Caco-2 (cell line): ENCODE data around the gene NR2C2. TPM values are rescaled to one million over a fixed set of nuclear protein-coding genes. Genes with fewer than 3 reads are reported as not detected.

Experiments used
- BruUV-seq: library from RNA; stranded (reverse); fragments of 400-500 nt; replicated peaks from 2 replicates; lab custom pipeline; 2021; lab: Mats Ljungman, UMichigan
- CTCF ChIA-PET: fragments of 300-600 bp; sonication (Branson Sonifier 250); formaldehyde crosslinking; loops from one replicate; lab custom pipeline; 2022; ENCODE audit warnings: antibody characterized with exemption; lab: Charles Lee
- POLR2A ChIA-PET: fragments of 300-600 bp; sonication (Branson Sonifier 250); formaldehyde crosslinking; loops from one replicate; lab custom pipeline; 2022; ENCODE audit warnings: antibody characterized with exemption; lab: Charles Lee
- DNase-seq, 2 experiments: peaks; one replicate each; pipeline versions ENCODE4 v3.0.0 to v3.0.0-alpha.2; 2020 to 2022
- H3K27me3 ChIP-seq: replicated peaks from 2 replicates; pipeline ENCODE4 v1.6.0; 2011; ENCODE audit warnings: low read length; ENCODE audit not compliant: control insufficient read depth, insufficient read depth
- H3K36me3 ChIP-seq: 2 replicates; pipeline ENCODE4 v1.5.1; 2011; ENCODE audit warnings: low read length; ENCODE audit not compliant: control insufficient read depth, insufficient read depth
- H3K4me1 ChIP-seq: fragments of 250-450 bp; sonication (Bioruptor Pico); 2 replicates; pipeline ENCODE4 v1.5.1; 2020; ENCODE audit warnings: mild to moderate bottlenecking
- H3K4me3 ChIP-seq: 2 replicates; pipeline ENCODE4 v1.5.1; 2011; ENCODE audit warnings: low read depth, mild to moderate bottlenecking, control low read depth, low read length
- H3K9me3 ChIP-seq: fragments of 250-450 bp; sonication (Bioruptor Pico); 2 replicates; pipeline ENCODE4 v1.5.1; 2020; ENCODE audit warnings: mild to moderate bottlenecking, moderate library complexity
- H3K27ac Mint-ChIP-seq: one replicate; pipeline ENCODE4 v1.8.0; 2022; ENCODE audit warnings: mixed read lengths; ENCODE audit not compliant: unreplicated experiment
- H3K27me3 Mint-ChIP-seq: one replicate; pipeline ENCODE4 v1.8.0; 2022; ENCODE audit warnings: mixed read lengths; ENCODE audit not compliant: insufficient read depth, unreplicated experiment
- H3K36me3 Mint-ChIP-seq: one replicate; pipeline ENCODE4 v1.8.0; 2022; ENCODE audit warnings: mild to moderate bottlenecking, mixed read lengths; ENCODE audit not compliant: insufficient read depth, unreplicated experiment
- H3K4me1 Mint-ChIP-seq: one replicate; pipeline ENCODE4 v1.8.0; 2022; ENCODE audit warnings: low read depth, mixed read lengths; ENCODE audit not compliant: unreplicated experiment
- H3K4me3 Mint-ChIP-seq: one replicate; pipeline ENCODE4 v1.8.0; 2022; ENCODE audit warnings: mild to moderate bottlenecking, moderate library complexity, mixed read lengths; ENCODE audit not compliant: unreplicated experiment
- H3K9me3 Mint-ChIP-seq: one replicate; pipeline ENCODE4 v1.8.0; 2022; ENCODE audit warnings: mixed read lengths; ENCODE audit not compliant: unreplicated experiment
- CTCF ChIP-seq, 2 experiments: fragments of 200-600 bp in 1 of 2; IDR thresholded peaks; 1 replicate in 1 of 2; 2 replicates in 1 of 2; pipeline versions ENCODE4 v1.5.1 to v1.8.0; 2011 to 2022; ENCODE audit warnings: antibody characterized with exemption in 1 of 2, control low read depth in 1 of 2, inconsistent platforms in 1 of 2, low read depth in 1 of 2, low read length in 1 of 2, mild to moderate bottlenecking in 1 of 2, moderate library complexity in 1 of 2; ENCODE audit not compliant: insufficient read depth in 1 of 2, severe bottlenecking in 1 of 2, unreplicated experiment in 1 of 2
- intact Hi-C: fragments of 100-400 bp; cut with micrococcal nuclease; formaldehyde crosslinking; loops from one replicate; pipeline ENCODE4 v1.10.0; 2022; ENCODE audit not compliant: unreplicated experiment
- total RNA-seq: library from RNA; stranded (reverse); gene quantifications from 2 replicates; pipeline ENCODE4 v1.2.3, GENCODE V29; 2022

NR2C2 gene
- total RNA-seq, 1 experiment from 2014 or later = 37.0 TPM

DNA sequence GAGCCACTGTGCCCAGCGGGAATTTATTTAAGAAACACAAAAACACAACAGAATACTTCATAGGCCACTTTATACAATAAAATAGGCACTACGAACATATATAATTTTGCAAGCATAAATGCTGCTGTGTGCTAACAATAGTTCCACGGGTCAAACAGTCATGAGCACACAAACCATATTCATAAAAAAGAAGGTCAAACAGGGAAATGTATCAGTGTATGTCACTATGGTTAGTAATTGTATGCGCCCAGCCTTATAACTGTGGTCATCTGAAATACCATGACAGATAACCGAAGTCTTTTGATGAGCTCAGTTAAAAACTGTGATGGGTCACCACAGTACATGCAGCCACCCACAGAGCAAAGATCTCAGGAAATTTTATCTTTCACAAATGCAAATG is 38.1 kb upstream of the NR2C2 start:
- Histone ChIP-seq H3K4me1 (no peaks in the 10 kb centered on the region), H3K27me3 (no peaks in the 10 kb centered on the region), H3K36me3 (no peaks in the 10 kb centered on the region), H3K4me3 (no peak overlapping the region), H3K9me3 (peaks cover 8% of the 10 kb centered on the region; the same call in 1 of the 2 replicates)
- Mint-ChIP-seq H3K27ac (no peak overlapping the region), H3K36me3 (no peaks in the 10 kb centered on the region), H3K27me3 (peaks cover 12% of the 10 kb centered on the region), H3K4me1 (no peaks in the 10 kb centered on the region), H3K9me3 (peaks cover 14% of the 10 kb centered on the region), H3K4me3 (no peak overlapping the region)
- ChIA-PET POLR2A (no interaction called here), CTCF (no interaction called here)
- no TSS peak for BruUV-seq
- TF ChIP-seq CTCF (IDR thresholded peaks at IDR 0.05; ENCODE audit: insufficient read depth in 1 of 2, low read depth in 1 of 2, low read length in 1 of 2, severe bottlenecking in 1 of 2, unreplicated experiment in 1 of 2) = no peak
- intact Hi-C loops = no loop called here
- no peak for DNase-seq

DNA sequence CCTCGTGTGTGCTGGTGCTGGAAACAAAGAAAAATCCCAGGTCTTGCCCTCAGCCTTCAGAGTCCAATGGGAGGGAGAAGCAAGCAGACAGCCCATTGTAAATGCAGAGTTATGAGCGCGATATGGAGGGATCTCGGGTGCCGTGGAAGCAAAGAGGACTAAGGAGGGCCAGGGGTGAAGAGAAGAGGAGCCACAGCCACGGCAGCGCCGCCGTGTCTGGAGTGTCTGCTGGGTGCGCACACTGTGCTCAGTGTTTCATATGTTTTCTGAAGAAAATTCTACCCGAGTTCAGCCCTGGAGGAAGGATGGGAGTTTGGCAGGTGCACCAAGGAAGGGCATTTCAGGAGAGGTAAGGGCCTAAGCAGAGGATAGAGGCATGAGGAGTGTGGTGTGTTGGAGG is 35.7 kb upstream of the NR2C2 start:
- no TSS peak for BruUV-seq
- no peak for DNase-seq
- no peak overlapping the region for H3K4me3 ChIP-seq
- no peaks in the 10 kb centered on the region for H3K9me3 Mint-ChIP-seq
- H3K4me1 ChIP-seq = no peaks in the 10 kb centered on the region
- TF ChIP-seq CTCF (IDR thresholded peaks at IDR 0.05; ENCODE audit: insufficient read depth in 1 of 2, low read depth in 1 of 2, low read length in 1 of 2, severe bottlenecking in 1 of 2, unreplicated experiment in 1 of 2) = no peak
- H3K4me3 Mint-ChIP-seq = no peak overlapping the region
- H3K36me3 Mint-ChIP-seq = no peaks in the 10 kb centered on the region
- CTCF ChIA-PET = no interaction called here
- no peaks in the 10 kb centered on the region for H3K9me3 ChIP-seq
- POLR2A ChIA-PET = interaction anchor here (0.6 kb wide), 1 partner anchor 18 kb away, joined by 9 read pairs; no protein-coding TSS in a partner anchor
- H3K27me3 Mint-ChIP-seq = peaks cover 7% of the 10 kb centered on the region
- intact Hi-C loops = no loop called here
- no peaks in the 10 kb centered on the region for H3K36me3 ChIP-seq
- no peaks in the 10 kb centered on the region for H3K27me3 ChIP-seq
- H3K27ac Mint-ChIP-seq = no peak overlapping the region
- no peaks in the 10 kb centered on the region for H3K4me1 Mint-ChIP-seq

- H3K27me3 Mint-ChIP-seq = peaks cover 12% of the 10 kb centered on the region
- H3K36me3 Mint-ChIP-seq = no peaks in the 10 kb centered on the region
- no peaks in the 10 kb centered on the region for H3K9me3 Mint-ChIP-seq
- intact Hi-C loops = no loop called here
- CTCF ChIA-PET = no interaction called here
- no peak for TF ChIP-seq CTCF (IDR thresholded peaks at IDR 0.05; ENCODE audit: insufficient read depth in 1 of 2, low read depth in 1 of 2, low read length in 1 of 2, severe bottlenecking in 1 of 2, unreplicated experiment in 1 of 2)
- Histone ChIP-seq H3K4me3 (no peak overlapping the region), H3K36me3 (no peaks in the 10 kb centered on the region), H3K4me1 (no peaks in the 10 kb centered on the region), H3K9me3 (no peaks in the 10 kb centered on the region), H3K27me3 (no peaks in the 10 kb centered on the region)
- POLR2A ChIA-PET = interaction anchor here (0.6 kb wide), 1 partner anchor 45 kb away, joined by 5 read pairs; no protein-coding TSS in a partner anchor
- no peak overlapping the region for H3K4me3 Mint-ChIP-seq
- no peak for DNase-seq
- H3K27ac Mint-ChIP-seq = no peak overlapping the region
- no peaks in the 10 kb centered on the region for H3K4me1 Mint-ChIP-seq
- no TSS peak for BruUV-seq
These were observed 34.1 kb upstream of the NR2C2 start for GRCh38 chr3:14913071-14913925.
